PC-9 (cell line): Measurements from ENCODE around the gene GRPEL2.
A peak's percentile ranks its signal among the peaks of the same experiment; 100 is the strongest.

Source experiments
- CTCF ChIP-seq: fragments of 200-600 bp; sonication (generic); conservative IDR thresholded peaks from 2 replicates; pipeline ENCODE4 v1.6.1; 2017; ENCODE audit warnings: mixed run types, antibody characterized with exemption, mild to moderate bottlenecking, moderate library complexity
- EZH2 ChIP-seq: fragments of 200-600 bp; sonication (generic); IDR thresholded peaks from 2 replicates; pipeline ENCODE4 v1.8.0; 2017; ENCODE audit warnings: antibody characterized with exemption, low read depth

DNA sequence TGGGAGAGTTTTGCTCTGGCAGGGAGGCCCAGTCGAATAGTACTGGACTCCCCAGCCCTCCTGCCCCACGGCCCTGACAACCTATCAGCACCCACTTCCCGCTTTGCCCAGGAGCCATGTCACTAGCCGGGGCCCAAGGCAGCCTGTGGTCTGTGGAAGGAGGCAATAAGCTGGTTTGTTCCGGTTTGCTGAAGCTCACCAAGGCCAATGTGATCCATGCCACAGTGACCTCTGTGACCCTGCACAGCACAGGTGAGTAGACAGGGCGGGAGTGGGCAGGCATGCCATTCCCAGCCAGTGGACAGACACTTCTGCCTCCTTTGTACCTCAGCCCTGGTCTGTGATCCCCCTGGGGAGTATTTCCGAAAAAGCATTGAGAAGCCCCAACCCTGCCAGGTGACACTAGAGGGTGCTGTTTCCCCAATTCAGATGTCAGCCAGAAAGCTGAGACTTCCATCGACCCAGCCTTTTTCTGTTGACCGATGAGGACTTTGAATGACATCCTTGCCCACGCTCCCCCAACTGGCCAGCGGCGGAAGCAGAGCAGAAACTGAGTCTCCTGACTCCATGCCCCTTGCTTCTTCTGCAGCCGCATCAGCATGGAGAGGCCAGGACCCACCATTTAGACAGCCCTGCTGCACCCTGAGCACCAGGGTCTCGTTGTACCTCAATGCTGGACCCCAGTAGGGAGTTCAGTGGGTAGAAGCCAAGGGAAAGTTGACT is 22.1 kb downstream of the GRPEL2 start:
- TF ChIP-seq CTCF: peak; percentile 84
- no peak for TF ChIP-seq EZH2
